Activated T-helper 17 cell treated with anti-CD3 and anti-CD28 coated beads, Interleukin-2, amount 50 U/mL, for 72 hours (primary cell): ENCODE measurements around the gene ABHD1. TPM values are rescaled to one million over a fixed set of nuclear protein-coding genes. Genes with fewer than 3 reads are reported as not detected.

Experiments
- ATAC-seq: fragments of 150-1000 bp; cut with Tn5 transposase; replicated peaks from 2 replicates; pipeline ENCODE4 v1.10.0; 2021; ENCODE audit warnings: mild to moderate bottlenecking, moderate library complexity
- H3K27ac Mint-ChIP-seq: one replicate; pipeline ENCODE4 v1.8.0; 2022; ENCODE audit warnings: mixed read lengths
- H3K27me3 Mint-ChIP-seq: one replicate; pipeline ENCODE4 v1.8.0; 2022; ENCODE audit warnings: mixed read lengths
- H3K36me3 Mint-ChIP-seq: one replicate; pipeline ENCODE4 v1.8.0; 2022; ENCODE audit warnings: low read depth, mild to moderate bottlenecking, mixed read lengths
- H3K4me1 Mint-ChIP-seq: one replicate; pipeline ENCODE4 v1.8.0; 2022; ENCODE audit warnings: mixed read lengths
- H3K4me3 Mint-ChIP-seq: one replicate; pipeline ENCODE4 v1.8.0; 2022; ENCODE audit warnings: mild to moderate bottlenecking, mixed read lengths
- H3K9me3 Mint-ChIP-seq: one replicate; pipeline ENCODE4 v1.8.0; 2022; ENCODE audit warnings: mixed read lengths
- total RNA-seq, 2 donors: library from RNA; stranded (reverse); gene quantifications; one replicate each; pipeline ENCODE4 v1.2.3, GENCODE V29; 2022

The ABHD1 gene
- total RNA-seq, 2 donors from 2014 or later, result 0.17 to 0.40 TPM

DNA sequence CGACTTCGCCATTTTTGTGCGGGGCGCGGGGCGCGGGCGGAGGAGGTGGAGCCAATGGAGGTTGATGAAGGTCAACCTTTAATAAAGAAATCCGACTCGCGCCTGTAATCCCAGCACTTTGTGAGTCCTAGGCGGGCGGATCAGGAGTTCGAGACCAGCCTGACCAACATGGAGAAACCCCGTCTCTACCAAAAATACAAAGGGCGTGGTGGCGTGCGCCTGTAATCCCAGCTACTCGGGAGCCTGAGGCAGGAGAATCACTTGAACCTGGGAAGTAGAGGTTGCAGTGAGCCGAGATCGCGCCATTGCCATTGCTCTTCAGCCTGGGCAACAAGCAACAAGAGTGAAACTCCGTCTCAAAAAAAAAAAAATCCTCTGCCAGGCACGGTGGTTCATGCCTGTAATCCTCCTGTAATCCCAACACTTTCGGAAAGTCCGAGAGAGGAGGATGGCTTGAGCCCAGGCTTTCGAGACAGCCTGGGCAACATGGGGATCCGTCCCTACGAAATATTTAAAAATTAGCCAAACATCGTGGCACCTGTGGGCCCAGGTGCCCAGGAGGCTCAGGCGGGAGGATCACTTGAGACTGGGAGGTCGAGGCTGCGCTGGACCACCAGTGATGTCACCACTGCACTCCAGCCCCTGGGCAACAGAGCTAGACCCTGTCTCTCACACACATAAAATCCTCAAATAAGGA lies 11.3 kb downstream of the ABHD1 start:
- Mint-ChIP-seq H3K27ac (peak overlapping the region; percentile 91), H3K4me3 (peak overlapping the region; percentile 86), H3K9me3 (no peaks in the 10 kb centered on the region), H3K36me3 (peaks cover 44% of the 10 kb centered on the region), H3K4me1 (peaks cover 10% of the 10 kb centered on the region), H3K27me3 (no peaks in the 10 kb centered on the region)
- ATAC-seq, result no peak

DNA sequence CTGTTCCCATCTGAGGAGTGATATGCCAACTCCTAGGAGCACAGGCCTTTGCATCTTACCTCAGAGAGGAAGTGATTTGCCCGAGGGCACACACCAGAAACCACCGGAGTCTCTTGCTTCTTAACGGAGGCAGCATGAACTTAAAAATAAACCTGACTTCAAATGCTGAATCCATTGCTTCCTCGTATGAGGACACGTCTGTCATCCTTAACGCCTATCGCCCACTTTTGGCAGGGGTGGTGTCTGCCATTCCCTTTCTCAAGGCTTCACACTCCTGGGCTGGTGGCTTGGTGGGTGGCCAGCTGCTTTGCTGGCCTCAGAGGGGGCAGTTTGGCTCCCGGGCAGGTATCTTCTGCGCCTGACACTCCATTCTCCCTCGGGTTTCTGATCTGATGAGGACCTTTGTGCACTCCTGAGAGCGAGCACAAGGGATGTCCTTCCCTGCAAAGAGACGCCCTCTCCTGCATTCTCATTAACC lies 11.9 kb downstream of the ABHD1 start:
- H3K27me3 Mint-ChIP-seq, result no peaks in the 10 kb centered on the region
- no peaks in the 10 kb centered on the region for H3K9me3 Mint-ChIP-seq
- peak overlapping the region; percentile 91 for H3K27ac Mint-ChIP-seq
- H3K36me3 Mint-ChIP-seq, result peaks cover 39% of the 10 kb centered on the region
- H3K4me3 Mint-ChIP-seq, result peak overlapping the region; percentile 86
- peaks cover 10% of the 10 kb centered on the region for H3K4me1 Mint-ChIP-seq
- no peak for ATAC-seq

- ATAC-seq, result no peak
These were observed 13.1 kb downstream of the ABHD1 start for GRCh38 chr2:27136751-27137150.

GRCh38 chr2:27137322-27137935 lies 13.8 kb downstream of the ABHD1 start:
- no peak overlapping the region for H3K4me3 Mint-ChIP-seq
- H3K9me3 Mint-ChIP-seq, result no peaks in the 10 kb centered on the region
- no peak for ATAC-seq
- peaks cover 22% of the 10 kb centered on the region for H3K36me3 Mint-ChIP-seq
- no peaks in the 10 kb centered on the region for H3K27me3 Mint-ChIP-seq
- no peak overlapping the region for H3K27ac Mint-ChIP-seq
- H3K4me1 Mint-ChIP-seq, result peaks cover 10% of the 10 kb centered on the region

More at GRCh38 chr2:27136751-27137150, 13.1 kb downstream of the ABHD1 start:
- Mint-ChIP-seq H3K9me3 (no peaks in the 10 kb centered on the region), H3K4me1 (peaks cover 10% of the 10 kb centered on the region), H3K27me3 (no peaks in the 10 kb centered on the region), H3K36me3 (peaks cover 27% of the 10 kb centered on the region), H3K27ac (no peak overlapping the region), H3K4me3 (no peak overlapping the region)

DNA sequence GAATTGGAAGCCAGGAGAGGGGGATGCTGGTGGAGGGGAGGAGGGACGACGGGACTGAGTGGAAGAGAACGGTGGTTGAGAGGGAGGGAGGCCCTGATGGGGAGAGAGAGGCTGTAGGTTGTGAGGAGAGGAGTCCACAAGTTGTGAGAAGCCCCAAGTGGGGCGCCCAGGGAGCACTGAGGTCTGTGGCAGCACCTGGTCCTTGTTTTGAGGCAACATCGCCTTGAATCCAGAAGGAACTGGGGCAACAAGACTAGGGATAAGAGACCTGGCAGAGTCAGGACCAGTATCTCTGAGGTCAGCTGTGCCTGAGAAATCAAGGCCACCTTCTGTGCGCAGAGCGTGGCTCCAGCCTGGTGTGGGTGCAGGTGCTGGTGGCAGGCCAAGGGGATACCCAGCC lies 14.5 kb downstream of the ABHD1 start:
- H3K4me3 Mint-ChIP-seq, result no peak overlapping the region
- no peak for ATAC-seq
- no peak overlapping the region for H3K27ac Mint-ChIP-seq
- no peaks in the 10 kb centered on the region for H3K9me3 Mint-ChIP-seq
- H3K4me1 Mint-ChIP-seq, result peaks cover 5% of the 10 kb centered on the region
- peaks cover 15% of the 10 kb centered on the region for H3K36me3 Mint-ChIP-seq
- no peaks in the 10 kb centered on the region for H3K27me3 Mint-ChIP-seq

DNA sequence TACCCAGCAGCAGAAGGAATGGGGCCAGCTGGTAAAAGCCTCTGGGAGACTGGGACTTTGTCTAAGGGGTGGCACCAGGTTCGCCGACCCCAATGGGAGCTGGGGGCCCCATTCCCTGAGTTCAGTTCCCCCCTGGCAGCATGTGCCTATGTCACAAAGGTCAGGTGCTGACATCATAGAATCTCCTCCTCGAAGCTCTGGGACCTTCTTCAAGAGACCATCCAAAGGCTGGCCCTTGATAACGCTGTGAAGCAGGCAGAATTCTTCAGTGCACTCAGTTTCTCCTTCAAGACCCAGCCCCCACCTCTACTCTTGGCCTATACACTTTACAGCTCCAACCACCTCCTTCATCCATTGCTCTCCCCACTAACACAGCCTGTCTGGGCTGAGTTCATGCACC lies 15.7 kb downstream of the ABHD1 start, which contains the start of gene PRR30:
TSS of gene PRR30 (minus strand) at position 101 of the 400 bp plus-strand sequence. CDS start 1,081 bp downstream, outside the sequence.
- H3K9me3 Mint-ChIP-seq, result no peaks in the 10 kb centered on the region
- no peak within 1 kb of the TSS for H3K27ac Mint-ChIP-seq

DNA sequence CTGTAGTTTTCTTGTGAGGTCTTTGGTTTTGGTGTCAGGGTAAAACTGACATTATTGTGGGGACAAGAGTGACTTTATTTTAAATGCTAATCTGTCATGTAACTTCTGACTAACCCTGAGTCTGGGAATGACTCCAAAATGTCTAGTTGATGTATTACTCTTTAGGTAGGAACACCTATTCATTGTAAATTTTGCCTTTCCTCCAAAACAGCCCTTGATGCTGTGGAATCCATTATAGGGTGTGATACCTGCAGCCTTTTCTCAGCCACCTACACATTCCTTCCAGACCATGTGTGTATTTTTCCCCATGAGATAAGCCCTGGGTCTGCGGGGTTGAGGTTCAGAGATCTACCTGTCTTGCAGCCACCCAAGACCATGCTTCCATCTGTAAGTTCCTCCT lies 19.7 kb downstream of the ABHD1 start:
- Mint-ChIP-seq H3K27ac (no peak overlapping the region), H3K27me3 (peaks cover 3% of the 10 kb centered on the region), H3K9me3 (no peaks in the 10 kb centered on the region), H3K36me3 (no peaks in the 10 kb centered on the region), H3K4me1 (no peaks in the 10 kb centered on the region), H3K4me3 (no peak overlapping the region)
- ATAC-seq, result no peak

More for the DNA sequence above, 15.7 kb downstream of the ABHD1 start, which contains the start of gene PRR30:
- no peak within 1 kb of the TSS for H3K4me3 Mint-ChIP-seq
- peaks cover 4% of the 10 kb centered on the region for H3K36me3 Mint-ChIP-seq
- H3K27me3 Mint-ChIP-seq, result no peaks in the 10 kb centered on the region
- ATAC-seq, result no peak
- H3K4me1 Mint-ChIP-seq, result no peaks in the 10 kb centered on the region

DNA sequence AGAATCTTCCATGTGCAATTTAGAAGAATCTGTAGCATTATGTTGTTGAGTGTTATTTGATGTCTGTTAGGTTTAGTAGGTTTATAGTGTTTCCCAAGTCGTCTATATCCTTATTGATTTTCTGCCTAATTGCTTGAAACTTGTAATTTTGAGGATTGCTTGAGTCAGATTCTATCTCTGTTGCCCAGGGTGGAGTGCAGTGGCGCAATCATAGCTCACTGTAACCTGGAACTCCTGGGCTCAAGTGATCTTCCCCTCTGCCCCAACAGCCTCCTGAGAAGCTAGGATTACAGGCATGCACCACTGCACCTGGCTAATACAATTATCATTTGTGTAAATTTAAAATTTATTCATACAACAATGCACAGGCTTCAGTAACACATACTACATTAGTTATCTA lies 22.1 kb downstream of the ABHD1 start:
- H3K9me3 Mint-ChIP-seq, result no peaks in the 10 kb centered on the region
- no peak overlapping the region for H3K27ac Mint-ChIP-seq
- peaks cover 3% of the 10 kb centered on the region for H3K27me3 Mint-ChIP-seq
- ATAC-seq, result no peak
- H3K4me3 Mint-ChIP-seq, result no peak overlapping the region
- no peaks in the 10 kb centered on the region for H3K36me3 Mint-ChIP-seq
- no peaks in the 10 kb centered on the region for H3K4me1 Mint-ChIP-seq

GRCh38 chr2:27147935-27148334 lies 24.3 kb downstream of the ABHD1 start:
- H3K4me1 Mint-ChIP-seq, result no peaks in the 10 kb centered on the region
- peaks cover 3% of the 10 kb centered on the region for H3K27me3 Mint-ChIP-seq

DNA sequence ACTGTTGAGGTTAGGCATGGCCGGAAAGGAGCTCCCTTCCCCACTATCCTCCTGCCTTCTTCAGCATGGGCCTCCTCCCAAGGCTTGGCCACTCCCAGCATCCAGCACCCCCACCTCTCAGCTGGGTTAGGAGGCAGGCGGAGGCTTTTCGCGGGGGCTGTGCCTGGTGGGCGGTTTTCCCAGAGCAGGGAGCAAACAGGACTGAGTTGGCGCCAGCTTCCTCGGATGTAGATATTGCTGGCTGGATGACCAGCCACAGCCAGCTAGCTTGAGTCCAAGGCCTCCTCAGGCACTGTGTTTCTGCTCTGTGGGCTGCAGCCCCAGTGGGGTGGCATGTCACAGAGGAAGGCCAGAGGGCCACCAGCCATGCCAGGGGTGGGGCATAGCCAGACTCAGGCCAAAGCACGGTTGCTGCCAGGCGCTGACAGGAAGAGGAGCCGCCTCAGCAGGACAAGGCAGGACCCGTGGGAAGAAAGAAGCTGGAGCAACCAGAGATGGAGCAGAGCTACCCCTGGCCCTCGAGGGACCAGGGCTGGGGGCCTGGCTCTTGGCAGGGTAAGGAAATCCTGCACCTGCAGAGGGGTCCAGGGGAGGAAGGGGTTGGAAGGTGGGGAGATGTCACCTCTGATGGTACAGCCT lies 25.3 kb downstream of the ABHD1 start, which contains the start of gene TCF23:
TSS of gene TCF23 (plus strand) at position 204 of the 639 bp plus-strand sequence. CDS start at position 334, 130 bp downstream.
- H3K27ac Mint-ChIP-seq, result no peak within 1 kb of the TSS
- H3K4me3 Mint-ChIP-seq, result no peak within 1 kb of the TSS
- no peak for ATAC-seq
- H3K4me1 Mint-ChIP-seq, result no peaks in the 10 kb centered on the region
- no peaks in the 10 kb centered on the region for H3K9me3 Mint-ChIP-seq
- peaks cover 3% of the 10 kb centered on the region for H3K27me3 Mint-ChIP-seq
- no peaks in the 10 kb centered on the region for H3K36me3 Mint-ChIP-seq

More at GRCh38 chr2:27147935-27148334, 24.3 kb downstream of the ABHD1 start:
- ATAC-seq, result no peak
- no peaks in the 10 kb centered on the region for H3K9me3 Mint-ChIP-seq
- H3K27ac Mint-ChIP-seq, result no peak overlapping the region
- H3K4me3 Mint-ChIP-seq, result no peak overlapping the region
- no peaks in the 10 kb centered on the region for H3K36me3 Mint-ChIP-seq

DNA sequence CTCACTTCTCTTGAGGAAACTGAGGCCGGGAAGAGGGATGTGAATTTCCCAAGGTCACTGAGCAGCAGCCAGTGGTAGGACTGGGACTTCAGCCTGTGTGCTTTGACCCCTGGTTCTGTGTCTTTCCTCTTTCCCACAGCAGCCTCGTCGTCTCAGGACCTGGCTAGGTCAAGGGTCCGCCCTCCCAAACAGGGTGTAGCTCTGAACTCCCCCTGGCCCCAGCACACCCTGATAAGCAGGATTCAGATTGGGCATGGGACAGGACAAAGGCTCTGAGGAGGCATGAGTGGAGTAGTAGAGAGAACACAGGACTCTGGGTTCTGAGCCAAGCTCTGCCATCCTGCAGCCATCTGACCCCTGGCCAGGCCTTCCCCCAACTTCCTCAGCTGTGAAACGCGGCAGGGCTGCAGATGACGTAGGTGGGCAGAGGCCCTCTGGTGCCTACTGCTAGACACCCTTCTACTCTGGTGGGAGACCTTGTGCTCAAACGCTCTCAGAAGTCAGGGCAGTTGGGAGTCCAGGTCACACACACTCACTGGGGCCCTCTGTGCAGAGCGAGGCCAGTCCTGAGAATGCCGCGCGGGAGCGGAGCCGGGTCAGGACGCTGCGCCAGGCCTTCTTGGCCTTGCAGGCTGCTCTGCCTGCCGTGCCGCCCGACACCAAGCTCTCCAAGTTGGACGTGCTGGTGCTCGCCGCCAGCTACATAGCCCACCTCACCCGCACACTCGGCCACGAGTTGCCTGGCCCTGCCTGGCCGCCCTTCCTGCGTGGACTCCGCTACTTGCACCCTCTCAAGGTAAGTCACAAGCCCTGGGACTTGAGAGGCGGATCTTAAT lies 26.2 kb downstream of the ABHD1 start:
- ATAC-seq, result no peak
- Mint-ChIP-seq H3K4me1 (no peaks in the 10 kb centered on the region), H3K27me3 (peaks cover 3% of the 10 kb centered on the region), H3K9me3 (no peaks in the 10 kb centered on the region), H3K36me3 (no peaks in the 10 kb centered on the region), H3K27ac (no peak overlapping the region), H3K4me3 (no peak overlapping the region)

DNA sequence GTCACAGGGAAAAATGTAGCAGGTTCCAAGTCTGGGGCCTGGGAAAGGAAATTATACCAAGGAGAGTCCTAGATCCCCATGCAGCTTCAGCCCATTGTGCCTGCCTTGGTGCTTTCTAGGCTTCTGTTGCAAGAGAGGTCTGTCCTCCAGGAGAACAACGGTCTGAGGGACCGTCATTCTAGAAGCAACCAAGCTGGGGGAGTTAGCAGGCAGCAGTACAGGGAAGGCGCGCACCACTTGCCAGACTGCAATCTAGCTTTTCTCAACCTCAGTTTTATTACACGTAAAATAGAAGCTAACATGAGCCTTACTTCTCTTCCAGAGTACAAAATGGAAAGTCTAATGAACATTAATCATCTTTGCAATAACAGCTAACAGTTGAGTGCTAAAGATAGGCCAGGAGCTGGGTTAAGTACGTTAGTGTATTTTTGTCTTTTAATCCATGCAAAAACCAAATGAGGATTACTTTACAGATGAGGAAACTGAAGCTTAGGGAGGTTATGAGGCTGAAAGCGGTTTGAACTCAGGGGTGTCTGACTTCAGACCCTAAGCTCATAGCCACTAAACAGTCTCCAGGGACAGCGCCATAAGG lies 27.1 kb downstream of the ABHD1 start:
- Mint-ChIP-seq H3K27me3 (peaks cover 3% of the 10 kb centered on the region), H3K36me3 (no peaks in the 10 kb centered on the region), H3K4me1 (no peaks in the 10 kb centered on the region), H3K9me3 (no peaks in the 10 kb centered on the region), H3K27ac (no peak overlapping the region), H3K4me3 (no peak overlapping the region)
- ATAC-seq, result no peak

- Mint-ChIP-seq H3K27ac (no peak overlapping the region), H3K27me3 (peaks cover 3% of the 10 kb centered on the region), H3K36me3 (no peaks in the 10 kb centered on the region), H3K4me1 (no peaks in the 10 kb centered on the region), H3K4me3 (no peak overlapping the region), H3K9me3 (no peaks in the 10 kb centered on the region)
- no peak for ATAC-seq
These were observed 28.6 kb downstream of the ABHD1 start for GRCh38 chr2:27152102-27152795.
